Activated CD4-positive, alpha-beta memory T cell treated with anti-CD3 and anti-CD28 coated beads, Interleukin-2, amount 10 ng/mL, durations not matched to agents 7 days and 5 days (primary cell): ENCODE results near the gene TLCD3A. TPM values are rescaled to one million over a fixed set of nuclear protein-coding genes. Genes with fewer than 3 reads are reported as not detected.

Experiments used
- CTCF ChIA-PET: fragments of 350-600 bp; sonication (Branson Sonifier 250); formaldehyde crosslinking; loops from one replicate; lab custom pipeline; 2021; ENCODE audit warnings: antibody characterized with exemption, inconsistent platforms; lab: Charles Lee
- POLR2A ChIA-PET: fragments of 350-600 bp; sonication (Branson Sonifier 250); formaldehyde crosslinking; loops from one replicate; lab custom pipeline; 2021; ENCODE audit warnings: antibody characterized with exemption; lab: Charles Lee
- DNase-seq: peaks from one replicate; pipeline ENCODE4 v3.0.0-alpha.2; 2020
- H3K27ac Mint-ChIP-seq: one replicate; pipeline ENCODE4 v1.8.0; 2021; ENCODE audit warnings: mild to moderate bottlenecking, mixed read lengths
- H3K27me3 Mint-ChIP-seq: one replicate; pipeline ENCODE4 v1.8.0; 2021; ENCODE audit warnings: mixed read lengths
- H3K36me3 Mint-ChIP-seq: one replicate; pipeline ENCODE4 v1.8.0; 2021; ENCODE audit warnings: low read depth, mixed read lengths
- H3K4me1 Mint-ChIP-seq: one replicate; pipeline ENCODE4 v1.8.0; 2021; ENCODE audit warnings: mixed read lengths
- H3K4me3 Mint-ChIP-seq: one replicate; pipeline ENCODE4 v1.8.0; 2021; ENCODE audit warnings: mild to moderate bottlenecking, mixed read lengths
- H3K9me3 Mint-ChIP-seq: one replicate; pipeline ENCODE4 v1.8.0; 2021; ENCODE audit warnings: mixed read lengths
- total RNA-seq, 2 experiments: library from RNA; stranded (reverse); gene quantifications; one replicate each; pipeline ENCODE4 v1.2.3, GENCODE V29; 2021

TLCD3A gene
- total RNA-seq: 10 to 100 TPM in 1 of 2 experiments, 1 to 10 TPM in 1; 8.2 to 10.6 TPM

- ChIA-PET CTCF (interaction anchor here (1.5 kb wide), 1 partner anchor 320 kb away, joined by 6 read pairs; no protein-coding TSS in a partner anchor), POLR2A (interaction anchor here (0.9 to 2.1 kb wide), 3 partner anchors 11 to 19 kb away, joined by 3 to 5 read pairs (median 4); no protein-coding TSS in a partner anchor)
- peak; percentile 55 for DNase-seq
- H3K27me3 Mint-ChIP-seq: peaks cover 9% of the 10 kb centered on the region
- peak within 1 kb of the TSS; percentile 77 for H3K4me3 Mint-ChIP-seq
- H3K4me1 Mint-ChIP-seq: peaks cover 15% of the 10 kb centered on the region
- H3K9me3 Mint-ChIP-seq: no peaks in the 10 kb centered on the region
- H3K27ac Mint-ChIP-seq: peak within 1 kb of the TSS; percentile 40
- peaks cover 21% of the 10 kb centered on the region for H3K36me3 Mint-ChIP-seq
Observed at GRCh38 chr17:732067-732901, at the start of gene TLCD3A. Gene TLCD3A, plus strand, starts transcription at chr17:732596. Its CDS starts 52 bp downstream, at chr17:732648.

GRCh38 chr17:683040-683439 is 49.4 kb upstream of the TLCD3A start:
- DNase-seq: no peak
- Mint-ChIP-seq H3K27me3 (no peaks in the 10 kb centered on the region), H3K36me3 (peaks cover 21% of the 10 kb centered on the region), H3K27ac (no peak overlapping the region), H3K4me3 (no peak overlapping the region), H3K9me3 (no peaks in the 10 kb centered on the region), H3K4me1 (peaks cover 17% of the 10 kb centered on the region)
- ChIA-PET POLR2A (no interaction called here), CTCF (interaction anchor here (1.0 to 1.1 kb wide), 2 partner anchors 17 to 271 kb away, joined by 4 to 5 read pairs; no protein-coding TSS in a partner anchor)

GRCh38 chr17:683499-684254 is 48.7 kb upstream of the TLCD3A start:
- Mint-ChIP-seq H3K36me3 (peaks cover 25% of the 10 kb centered on the region), H3K27ac (no peak overlapping the region), H3K4me1 (peaks cover 17% of the 10 kb centered on the region), H3K9me3 (no peaks in the 10 kb centered on the region), H3K27me3 (no peaks in the 10 kb centered on the region), H3K4me3 (no peak overlapping the region)
- CTCF ChIA-PET: interaction anchor here (1.0 to 1.1 kb wide), 2 partner anchors 17 to 271 kb away, joined by 4 to 5 read pairs; no protein-coding TSS in a partner anchor
- DNase-seq: no peak
- POLR2A ChIA-PET: interaction anchor here (1.6 kb wide), 1 partner anchor 268 kb away, joined by 3 read pairs; no protein-coding TSS in a partner anchor

GRCh38 chr17:685006-685405 is 47.4 kb upstream of the TLCD3A start:
- H3K9me3 Mint-ChIP-seq: no peaks in the 10 kb centered on the region
- no peaks in the 10 kb centered on the region for H3K27me3 Mint-ChIP-seq
- ChIA-PET POLR2A (interaction anchor here (0.7 to 1.6 kb wide), 2 partner anchors 10 to 270 kb away, joined by 3 read pairs; no protein-coding TSS in a partner anchor), CTCF (interaction anchor here (0.9 to 1.8 kb wide), 2 partner anchors 14 to 273 kb away, joined by 3 to 8 read pairs; no protein-coding TSS in a partner anchor)
- peaks cover 17% of the 10 kb centered on the region for H3K4me1 Mint-ChIP-seq
- no peak overlapping the region for H3K4me3 Mint-ChIP-seq
- no peak for DNase-seq
- H3K27ac Mint-ChIP-seq: no peak overlapping the region
- peaks cover 27% of the 10 kb centered on the region for H3K36me3 Mint-ChIP-seq

GRCh38 chr17:688100-688989 is 44.1 kb upstream of the TLCD3A start:
- CTCF ChIA-PET: interaction anchor here (0.8 to 2.8 kb wide), 4 partner anchors 271 to 308 kb away, joined by 3 to 16 read pairs (median 4); partner anchors contain the start of gene TIMM22
- Mint-ChIP-seq H3K27ac (no peak overlapping the region), H3K4me1 (no peaks in the 10 kb centered on the region), H3K4me3 (no peak overlapping the region), H3K36me3 (peaks cover 30% of the 10 kb centered on the region), H3K27me3 (no peaks in the 10 kb centered on the region), H3K9me3 (no peaks in the 10 kb centered on the region)
- POLR2A ChIA-PET: interaction anchor here (1.1 to 1.3 kb wide), 2 partner anchors 276 to 277 kb away, joined by 4 to 5 read pairs; no protein-coding TSS in a partner anchor
- DNase-seq: no peak

- ChIA-PET POLR2A (interaction anchor here (1.3 kb wide), 1 partner anchor 278 kb away, joined by 5 read pairs; no protein-coding TSS in a partner anchor), CTCF (interaction anchor here (2.8 kb wide), 1 partner anchor 277 kb away, joined by 16 read pairs; no protein-coding TSS in a partner anchor)
- peaks cover 30% of the 10 kb centered on the region for H3K36me3 Mint-ChIP-seq
- no peak for DNase-seq
- no peaks in the 10 kb centered on the region for H3K9me3 Mint-ChIP-seq
- H3K27ac Mint-ChIP-seq: no peak overlapping the region
- H3K27me3 Mint-ChIP-seq: no peaks in the 10 kb centered on the region
- H3K4me1 Mint-ChIP-seq: no peaks in the 10 kb centered on the region
- H3K4me3 Mint-ChIP-seq: no peak overlapping the region
Observed at GRCh38 chr17:689556-690275, 42.7 kb upstream of the TLCD3A start.

- ChIA-PET POLR2A (interaction anchor here (1.2 kb wide), 1 partner anchor 10 kb away, joined by 4 read pairs; no protein-coding TSS in a partner anchor), CTCF (interaction anchor here (2.2 kb wide), 1 partner anchor 10 kb away, joined by 11 read pairs; no protein-coding TSS in a partner anchor)
- Mint-ChIP-seq H3K36me3 (peaks cover 33% of the 10 kb centered on the region), H3K4me1 (no peaks in the 10 kb centered on the region), H3K9me3 (no peaks in the 10 kb centered on the region), H3K27me3 (no peaks in the 10 kb centered on the region), H3K4me3 (no peak overlapping the region), H3K27ac (no peak overlapping the region)
- no peak for DNase-seq
Observed at GRCh38 chr17:690361-690760, 42.0 kb upstream of the TLCD3A start.

GRCh38 chr17:691423-691822 is 41.0 kb upstream of the TLCD3A start:
- Mint-ChIP-seq H3K4me1 (no peaks in the 10 kb centered on the region), H3K27me3 (no peaks in the 10 kb centered on the region), H3K27ac (no peak overlapping the region), H3K4me3 (no peak overlapping the region), H3K36me3 (peaks cover 41% of the 10 kb centered on the region), H3K9me3 (no peaks in the 10 kb centered on the region)
- ChIA-PET POLR2A (interaction anchor here (1.2 kb wide), 1 partner anchor 9 kb away, joined by 4 read pairs; no protein-coding TSS in a partner anchor), CTCF (interaction anchor here (1.1 to 2.2 kb wide), 2 partner anchors 9 to 280 kb away, joined by 3 to 11 read pairs; no protein-coding TSS in a partner anchor)
- no peak for DNase-seq

- Mint-ChIP-seq H3K36me3 (peaks cover 45% of the 10 kb centered on the region), H3K4me1 (no peaks in the 10 kb centered on the region), H3K27me3 (no peaks in the 10 kb centered on the region), H3K9me3 (no peaks in the 10 kb centered on the region), H3K4me3 (no peak overlapping the region), H3K27ac (no peak overlapping the region)
- ChIA-PET POLR2A (no interaction called here), CTCF (interaction anchor here (1.1 to 2.2 kb wide), 2 partner anchors 8 to 280 kb away, joined by 3 to 11 read pairs; no protein-coding TSS in a partner anchor)
- DNase-seq: no peak
Observed at GRCh38 chr17:692116-692515, 40.3 kb upstream of the TLCD3A start.

GRCh38 chr17:693791-694638 is 38.4 kb upstream of the TLCD3A start:
- peaks cover 43% of the 10 kb centered on the region for H3K36me3 Mint-ChIP-seq
- H3K4me1 Mint-ChIP-seq: no peaks in the 10 kb centered on the region
- no peak for DNase-seq
- POLR2A ChIA-PET: no interaction called here
- CTCF ChIA-PET: interaction anchor here (1.5 kb wide), 1 partner anchor 11 kb away, joined by 4 read pairs; no protein-coding TSS in a partner anchor
- no peaks in the 10 kb centered on the region for H3K9me3 Mint-ChIP-seq
- no peak overlapping the region for H3K4me3 Mint-ChIP-seq
- H3K27ac Mint-ChIP-seq: no peak overlapping the region
- no peaks in the 10 kb centered on the region for H3K27me3 Mint-ChIP-seq
